ENCODE measurements around the gene DIAPH1.
A peak's percentile ranks its signal among the peaks of the same experiment; 100 is the strongest.

Gene DIAPH1

GRCh38 chr5:141628175-141628788 lies 9.5 kb upstream of the DIAPH1 start:
- H3K4me3 ChIP-seq (ENCODE audit: low read length), result no peak overlapping the region
- H3K36me3 ChIP-seq (replicated peaks; ENCODE audit: insufficient read depth, low read length), result no peaks in the 10 kb centered on the region; the same call in 1 of the 2 replicates
- TF ChIP-seq EZH2phosphoT487 (IDR thresholded peaks at IDR 0.05; ENCODE audit: low read length), result no peak

GRCh38 chr5:141623611-141624010 lies 4.8 kb upstream of the DIAPH1 start:
- Histone ChIP-seq H3K9me3 (replicated peaks; ENCODE audit: insufficient read depth, low read length) (no peaks in the 10 kb centered on the region), H3K4me1 (ENCODE audit: low read length) (peaks cover 25% of the 10 kb centered on the region), H3K9ac (ENCODE audit: low read length) (peak overlapping the region; percentile 27; the same call in 1 of the 2 replicates), H3K9me2 (replicated peaks; ENCODE audit: insufficient read depth, low read length) (no peaks in the 10 kb centered on the region), H3K27ac (ENCODE audit: low read length) (peak overlapping the region; percentile 77), H3F3A (ENCODE audit: insufficient read depth, low read length) (peaks cover 35% of the 10 kb centered on the region), H3K79me2 (ENCODE audit: low read length) (no peaks in the 10 kb centered on the region), H3K27me3 (replicated peaks; ENCODE audit: insufficient read depth, low read length) (no peaks in the 10 kb centered on the region), H2AFZ (ENCODE audit: low read length) (peak overlapping the region; percentile 59; the same call in 1 of the 2 replicates), H3K4me2 (ENCODE audit: low read depth, low read length) (peak overlapping the region; percentile 91), H3K36me3 (replicated peaks; ENCODE audit: insufficient read depth, low read length) (no peaks in the 10 kb centered on the region), H4K20me1 (ENCODE audit: insufficient read depth, low read length) (no peaks in the 10 kb centered on the region), H3K4me3 (ENCODE audit: low read length) (peak overlapping the region; percentile 14)
- TF ChIP-seq EZH2 (optimal IDR thresholded peaks at IDR 0.05; ENCODE audit: low read depth, low read length) (no peak), CTCF (IDR thresholded peaks at IDR 0.05; ENCODE audit: low read length) (no peak), EZH2phosphoT487 (IDR thresholded peaks at IDR 0.05; ENCODE audit: low read length) (no peak)
- DNase-seq, result no peak

More at GRCh38 chr5:141628175-141628788, 9.5 kb upstream of the DIAPH1 start:
- H3K4me1 ChIP-seq (ENCODE audit: low read length), result peaks cover 8% of the 10 kb centered on the region
- H3K27ac ChIP-seq (ENCODE audit: low read length), result no peak overlapping the region
- no peak overlapping the region for H2AFZ ChIP-seq (ENCODE audit: low read length)
- no peak overlapping the region for H3K4me2 ChIP-seq (ENCODE audit: low read depth, low read length)
- H3K9me3 ChIP-seq (replicated peaks; ENCODE audit: insufficient read depth, low read length), result no peaks in the 10 kb centered on the region
- H4K20me1 ChIP-seq (ENCODE audit: insufficient read depth, low read length), result no peaks in the 10 kb centered on the region; the same call in 1 of the 2 replicates
- no peaks in the 10 kb centered on the region for H3K27me3 ChIP-seq (replicated peaks; ENCODE audit: insufficient read depth, low read length)
- peaks cover 28% of the 10 kb centered on the region for H3K79me2 ChIP-seq (ENCODE audit: low read length)
- no peaks in the 10 kb centered on the region for H3K9me2 ChIP-seq (replicated peaks; ENCODE audit: insufficient read depth, low read length)
- peaks cover 8% of the 10 kb centered on the region for H3F3A ChIP-seq (ENCODE audit: insufficient read depth, low read length)
- H3K9ac ChIP-seq (ENCODE audit: low read length), result no peak overlapping the region
- no peak for DNase-seq

- peak; percentile 84 for DNase-seq
- no peaks in the 10 kb centered on the region for H3K27me3 ChIP-seq (replicated peaks; ENCODE audit: insufficient read depth, low read length)
- peak overlapping the region; percentile 59; the same call in 1 of the 2 replicates for H2AFZ ChIP-seq (ENCODE audit: low read length)
- peaks cover 4% of the 10 kb centered on the region for H3K79me2 ChIP-seq (ENCODE audit: low read length)
- no peak for TF ChIP-seq EZH2phosphoT487 (IDR thresholded peaks at IDR 0.05; ENCODE audit: low read length)
- TF ChIP-seq EZH2 (optimal IDR thresholded peaks at IDR 0.05; ENCODE audit: low read depth, low read length), result no peak
- no peak for TF ChIP-seq CTCF (IDR thresholded peaks at IDR 0.05; ENCODE audit: low read length)
- peak overlapping the region; percentile 27; the same call in 1 of the 2 replicates for H3K9ac ChIP-seq (ENCODE audit: low read length)
- peak overlapping the region; percentile 77 for H3K27ac ChIP-seq (ENCODE audit: low read length)
- H3K9me3 ChIP-seq (replicated peaks; ENCODE audit: insufficient read depth, low read length), result no peaks in the 10 kb centered on the region
- no peaks in the 10 kb centered on the region for H3K9me2 ChIP-seq (replicated peaks; ENCODE audit: insufficient read depth, low read length)
- H3K4me1 ChIP-seq (ENCODE audit: low read length), result peaks cover 25% of the 10 kb centered on the region
- H3K4me2 ChIP-seq (ENCODE audit: low read depth, low read length), result peak overlapping the region; percentile 91
- peaks cover 36% of the 10 kb centered on the region for H3F3A ChIP-seq (ENCODE audit: insufficient read depth, low read length)
- H3K36me3 ChIP-seq (replicated peaks; ENCODE audit: insufficient read depth, low read length), result no peaks in the 10 kb centered on the region
- no peaks in the 10 kb centered on the region for H4K20me1 ChIP-seq (ENCODE audit: insufficient read depth, low read length)
- H3K4me3 ChIP-seq (ENCODE audit: low read length), result peak overlapping the region; percentile 14
These were observed 4.4 kb upstream of the DIAPH1 start for GRCh38 chr5:141623186-141623585.
